Thoracic aorta (tissue), 2 donors: Measurements from ENCODE around the gene COMMD9. TPM values are rescaled to one million over a fixed set of nuclear protein-coding genes. Genes with fewer than 3 reads are reported as not detected.
A peak's percentile ranks its signal among the peaks of the same experiment; 100 is the strongest.

ENCODE experiments used
- ATAC-seq: fragments of 150-250 bp; one replicate; pipeline ENCODE4 v1.8.0; 2017; ENCODE audit warnings: low read depth; ENCODE audit not compliant: insufficient number of reproducible peaks, low FRiP score
- DNase-seq: peaks from one replicate; pipeline ENCODE4 v3.0.0-alpha.2; 2020; ENCODE audit warnings: low spot score
- H3K27ac ChIP-seq, 2 donors: fragments of 200-600 bp; sonication (generic); 1 replicate in 1 of 2; 2 replicates in 1 of 2; pipeline ENCODE4 v1.5.1; 2016; ENCODE audit warnings: mild to moderate bottlenecking in 2 of 2, moderate library complexity in 2 of 2
- H3K27me3 ChIP-seq: fragments of 200-600 bp; sonication (generic); replicated peaks from 2 replicates; pipeline ENCODE4 v1.6.0; 2016; ENCODE audit warnings: mild to moderate bottlenecking; ENCODE audit not compliant: insufficient read depth
- H3K36me3 ChIP-seq: fragments of 200-600 bp; sonication (generic); one replicate; pipeline ENCODE4 v1.5.1; 2016
- H3K4me1 ChIP-seq, 2 donors: fragments of 200-600 bp; sonication (generic); 1 replicate in 1 of 2; 2 replicates in 1 of 2; pipeline versions ENCODE4 v1.5.1 to v1.6.0; 2016; ENCODE audit warnings: low read depth in 2 of 2, mild to moderate bottlenecking in 1 of 2; ENCODE audit not compliant: control insufficient read depth in 1 of 2
- H3K4me3 ChIP-seq: fragments of 200-600 bp; sonication (generic); 2 replicates; pipeline ENCODE4 v1.5.1; 2016; ENCODE audit warnings: mild to moderate bottlenecking
- H3K9me3 ChIP-seq: fragments of 200-600 bp; sonication (generic); 2 replicates; pipeline ENCODE4 v1.5.1; 2016
- total RNA-seq, 2 donors: library from RNA; depleted of rRNA; stranded (reverse); fragments of >200 nt; gene quantifications; one replicate each; pipeline versions ENCODE4 v1.1.0 to v1.2.3, GENCODE V29; 2016
- TF ChIP-seq, protein P1 (sequence below): fragments of 200-600 bp; sonication (generic); IDR thresholded peaks from one replicate; pipeline ENCODE4 v1.5.1; 2019; ENCODE audit warnings: antibody characterized with exemption

Gene COMMD9
- total RNA-seq, 2 donors from 2014 or later, result 27.5 to 42.1 TPM

DNA sequence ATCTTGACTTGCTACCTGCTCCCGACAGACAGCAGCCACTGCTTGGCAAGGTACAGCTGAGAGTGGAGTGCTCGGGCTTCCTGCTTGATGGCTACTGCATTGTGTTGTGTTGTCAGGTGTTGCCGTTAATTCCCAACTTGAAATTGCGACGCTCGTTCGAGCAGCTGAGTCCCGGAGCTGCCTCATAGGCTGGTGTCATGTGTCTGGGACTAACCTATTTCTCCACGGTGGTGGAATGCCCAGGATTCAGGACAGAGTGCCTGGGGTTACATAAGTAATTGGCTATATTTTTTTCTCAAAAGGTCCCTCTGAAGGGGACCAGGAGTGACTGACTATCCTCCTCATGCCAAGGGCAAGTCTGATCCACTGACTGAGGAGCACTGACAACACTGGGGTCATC lies 18.5 kb downstream of the COMMD9 start:
- H3K27ac ChIP-seq, result no peak overlapping the region
- H3K36me3 ChIP-seq, result peaks cover 32% of the 10 kb centered on the region
- no peak overlapping the region for H3K4me3 ChIP-seq
- DNase-seq (no peak), ATAC-seq (no peak)
- H3K27me3 ChIP-seq, result no peaks in the 10 kb centered on the region
- TF ChIP-seq, protein P1, sequence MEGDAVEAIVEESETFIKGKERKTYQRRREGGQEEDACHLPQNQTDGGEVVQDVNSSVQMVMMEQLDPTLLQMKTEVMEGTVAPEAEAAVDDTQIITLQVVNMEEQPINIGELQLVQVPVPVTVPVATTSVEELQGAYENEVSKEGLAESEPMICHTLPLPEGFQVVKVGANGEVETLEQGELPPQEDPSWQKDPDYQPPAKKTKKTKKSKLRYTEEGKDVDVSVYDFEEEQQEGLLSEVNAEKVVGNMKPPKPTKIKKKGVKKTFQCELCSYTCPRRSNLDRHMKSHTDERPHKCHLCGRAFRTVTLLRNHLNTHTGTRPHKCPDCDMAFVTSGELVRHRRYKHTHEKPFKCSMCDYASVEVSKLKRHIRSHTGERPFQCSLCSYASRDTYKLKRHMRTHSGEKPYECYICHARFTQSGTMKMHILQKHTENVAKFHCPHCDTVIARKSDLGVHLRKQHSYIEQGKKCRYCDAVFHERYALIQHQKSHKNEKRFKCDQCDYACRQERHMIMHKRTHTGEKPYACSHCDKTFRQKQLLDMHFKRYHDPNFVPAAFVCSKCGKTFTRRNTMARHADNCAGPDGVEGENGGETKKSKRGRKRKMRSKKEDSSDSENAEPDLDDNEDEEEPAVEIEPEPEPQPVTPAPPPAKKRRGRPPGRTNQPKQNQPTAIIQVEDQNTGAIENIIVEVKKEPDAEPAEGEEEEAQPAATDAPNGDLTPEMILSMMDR, result no peak
- H3K9me3 ChIP-seq, result no peaks in the 10 kb centered on the region
- no peaks in the 10 kb centered on the region for H3K4me1 ChIP-seq

DNA sequence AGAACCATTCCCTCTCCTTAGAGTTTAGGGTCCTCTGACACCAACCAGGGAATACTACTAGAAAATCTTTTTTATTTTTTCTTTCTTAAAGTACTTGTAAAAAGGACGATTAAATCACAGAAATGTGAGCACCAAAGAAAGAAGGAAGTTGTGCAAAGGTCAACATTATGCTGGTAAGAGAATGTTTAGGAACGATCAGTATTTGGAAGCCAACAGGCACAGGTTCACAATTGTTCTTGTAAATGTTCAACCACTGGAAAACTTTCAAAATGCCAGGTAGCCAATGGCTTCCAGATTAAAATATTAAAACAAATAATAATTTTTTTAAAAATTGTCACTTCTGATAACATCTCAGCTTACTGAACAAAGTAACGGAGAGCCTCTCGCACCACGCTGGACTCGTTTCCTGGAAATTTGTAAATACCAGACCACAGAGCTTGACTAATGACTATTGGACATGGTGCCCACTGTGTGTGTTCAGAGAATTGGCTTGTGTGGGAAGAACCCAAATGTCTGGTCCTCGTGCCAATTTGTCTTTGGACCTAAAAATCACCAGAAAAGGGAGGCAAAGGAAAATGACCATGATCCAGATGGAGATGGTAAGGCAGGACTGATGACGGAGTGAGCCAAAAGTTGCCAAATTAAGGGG lies 20.8 kb downstream of the COMMD9 start:
- Histone ChIP-seq H3K9me3 (no peaks in the 10 kb centered on the region), H3K4me3 (no peak overlapping the region), H3K27me3 (no peaks in the 10 kb centered on the region), H3K27ac (no peak overlapping the region), H3K36me3 (peaks cover 15% of the 10 kb centered on the region), H3K4me1 (no peaks in the 10 kb centered on the region)
- ATAC-seq (no peak), DNase-seq (no peak)
- TF ChIP-seq, protein P1, result no peak

DNA sequence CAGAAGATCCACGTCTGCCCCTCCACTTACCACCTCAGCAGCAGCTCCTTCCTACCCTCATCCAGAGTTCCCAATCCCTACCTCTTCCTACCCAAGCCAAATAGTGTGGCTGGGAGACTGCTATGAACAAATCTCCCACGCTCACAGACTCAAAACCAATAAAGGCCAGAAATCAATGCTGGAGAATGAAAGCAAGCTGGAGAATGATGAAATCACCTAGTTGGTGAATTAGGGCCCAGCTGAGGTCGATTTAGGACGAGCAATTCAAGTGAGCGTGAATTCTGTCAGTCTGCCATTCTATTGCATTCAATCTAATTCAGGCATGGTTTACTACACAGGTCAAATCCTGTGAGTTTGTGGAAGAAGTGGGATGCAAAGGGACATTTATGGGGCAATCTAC lies 22.5 kb downstream of the COMMD9 start:
- no peak for DNase-seq
- H3K36me3 ChIP-seq, result peaks cover under 1% of the 10 kb centered on the region
- TF ChIP-seq, protein P1, result no peak
- H3K27ac ChIP-seq, result no peak overlapping the region
- no peaks in the 10 kb centered on the region for H3K27me3 ChIP-seq
- H3K9me3 ChIP-seq, result no peaks in the 10 kb centered on the region
- no peak overlapping the region for H3K4me3 ChIP-seq
- ATAC-seq, result no peak
- H3K4me1 ChIP-seq, result no peaks in the 10 kb centered on the region

DNA sequence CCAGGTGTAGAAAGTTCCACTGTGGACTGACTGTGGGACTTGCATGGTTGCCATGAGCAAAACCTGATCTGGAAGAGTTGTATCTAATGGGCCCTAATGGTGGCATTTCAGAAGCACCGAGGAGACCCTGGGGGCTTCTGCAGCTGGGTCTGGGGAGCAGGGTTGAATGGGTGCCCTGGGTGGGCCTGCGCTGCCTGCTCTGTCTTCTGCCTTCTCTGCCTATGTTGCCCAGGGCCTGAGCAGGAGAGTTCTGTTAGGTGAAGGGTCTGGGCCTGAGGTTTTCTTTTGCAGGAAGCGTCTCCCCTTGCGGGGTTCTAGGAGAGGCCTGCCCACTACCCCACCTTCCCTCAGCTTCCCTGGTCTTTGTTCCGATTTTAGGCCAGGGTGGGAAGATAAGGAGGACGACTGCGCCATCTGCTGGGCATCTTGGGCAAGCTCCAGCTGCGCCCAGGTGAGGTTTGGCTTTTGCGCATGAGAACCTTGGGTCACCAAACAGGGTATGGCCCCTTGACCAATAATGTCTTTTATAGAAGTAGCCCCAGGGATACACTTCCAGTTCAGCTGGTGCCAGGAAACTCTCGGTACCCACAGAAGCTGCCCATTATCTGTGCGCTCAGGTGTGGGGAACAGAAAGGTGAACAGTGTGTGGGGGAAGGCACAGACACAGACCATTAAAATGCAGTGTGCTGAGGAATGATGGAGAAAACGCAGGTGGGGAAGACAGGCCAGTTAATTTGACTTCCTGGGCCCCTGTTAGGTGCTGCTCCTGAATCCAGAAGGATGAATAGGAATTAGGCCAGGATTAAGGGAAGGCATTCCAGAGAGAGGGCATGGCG lies 23.2 kb downstream of the COMMD9 start:
- H3K4me1 ChIP-seq, result no peaks in the 10 kb centered on the region
- no peaks in the 10 kb centered on the region for H3K9me3 ChIP-seq
- no peaks in the 10 kb centered on the region for H3K36me3 ChIP-seq
- TF ChIP-seq, protein P1, result peak; percentile 70
- DNase-seq (no peak), ATAC-seq (no peak)
- H3K27ac ChIP-seq, result no peak overlapping the region
- no peak overlapping the region for H3K4me3 ChIP-seq
- H3K27me3 ChIP-seq, result no peaks in the 10 kb centered on the region

DNA sequence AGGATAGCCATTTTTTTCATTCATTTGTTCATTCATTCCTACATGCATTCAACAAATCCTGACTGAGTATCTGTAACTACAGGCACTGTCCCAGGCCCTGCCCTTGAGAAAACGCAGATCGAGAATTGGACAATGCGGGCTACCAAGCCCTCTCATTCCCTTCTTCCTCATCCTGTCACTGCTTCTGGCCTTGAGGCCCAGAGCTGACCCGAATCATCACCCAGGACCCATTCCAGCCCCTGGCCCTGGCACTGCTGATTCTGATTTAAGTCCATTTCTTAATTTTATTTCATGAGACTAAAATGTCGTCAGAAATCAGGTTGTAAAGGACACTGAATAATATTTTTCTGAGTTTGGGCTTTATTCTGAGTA lies 24.3 kb downstream of the COMMD9 start:
- no peak overlapping the region for H3K4me3 ChIP-seq
- no peaks in the 10 kb centered on the region for H3K27me3 ChIP-seq
- ATAC-seq, result no peak
- TF ChIP-seq, protein P1, result no peak
- H3K36me3 ChIP-seq, result no peaks in the 10 kb centered on the region
- H3K9me3 ChIP-seq, result no peaks in the 10 kb centered on the region
- DNase-seq, result no peak
- H3K4me1 ChIP-seq, result no peaks in the 10 kb centered on the region
- H3K27ac ChIP-seq, result no peak overlapping the region
